ENCODE results near the gene COX14.

GRCh38 chr12:50109319-50109718, 2.7 kb upstream of the COX14 start:
- TF ChIP-seq CEBPB (IDR thresholded peaks at IDR 0.05; ENCODE audit: low read depth) (no peak), CTCF (IDR thresholded peaks at IDR 0.05 in 2 of 3, conservative IDR thresholded peaks at IDR 0.05 in 1 of 3; ENCODE audit: borderline replicate concordance in 1 of 3, insufficient read depth in 1 of 3, low read depth in 2 of 3, low read length in 2 of 3) (no peak), RAD21 (IDR thresholded peaks at IDR 0.05; ENCODE audit: low read depth) (no peak), FOSL1 (IDR thresholded peaks at IDR 0.05; ENCODE audit: low read depth) (no peak), EZH2phosphoT487 (IDR thresholded peaks at IDR 0.05; ENCODE audit: borderline replicate concordance) (no peak), POLR2AphosphoS5 (IDR thresholded peaks at IDR 0.05; ENCODE audit: low read depth, low read length) (no peak), JUND (IDR thresholded peaks at IDR 0.05) (no peak), YY1 (IDR thresholded peaks at IDR 0.05; ENCODE audit: extremely low read depth, insufficient replicate concordance, low read depth, low read length) (no peak), ZFX (IDR thresholded peaks at IDR 0.05) (no peak)

All from HCT116 (cell line).